Activated CD4-positive, CD25-positive, alpha-beta regulatory T cell treated with anti-CD3 and anti-CD28 coated beads, Interleukin-2, amount 50 U/mL, for 24 hours (primary cell): ENCODE data around the gene CACNA1S.

Experiments
- ATAC-seq, 2 donors: fragments of 150-1000 bp; cut with Tn5 transposase; one replicate each; pipeline ENCODE4 v1.10.0; 2021; ENCODE audit warnings: mild to moderate bottlenecking in 1 of 2, moderate library complexity in 1 of 2

The CACNA1S gene

GRCh38 chr1:201112173-201112731, at the start of gene CACNA1S:
Gene CACNA1S (minus strand): TSS chr1:201112426. CDS start chr1:201112339, 87 bp downstream.
- no peak for ATAC-seq

GRCh38 chr1:201157949-201158348, 45.7 kb upstream of the CACNA1S start:
- no peak for ATAC-seq

- ATAC-seq = no peak
Measured at GRCh38 chr1:201156819-201157218, 44.6 kb upstream of the CACNA1S start.

GRCh38 chr1:201156346-201156745, 44.1 kb upstream of the CACNA1S start:
- ATAC-seq = no peak

GRCh38 chr1:201155354-201155753, 43.1 kb upstream of the CACNA1S start:
- no peak for ATAC-seq

- ATAC-seq = peak; percentile 96 to 97
Measured at GRCh38 chr1:201154389-201155165, 42.4 kb upstream of the CACNA1S start, which contains the start of gene TMEM9. Gene TMEM9 (minus strand): TSS chr1:201154474. CDS start chr1:201153923, 551 bp downstream.

- ATAC-seq = peak; percentile 73 to 83
Measured at GRCh38 chr1:201153474-201154388, 41.5 kb upstream of the CACNA1S start.

GRCh38 chr1:201149400-201149799, 37.2 kb upstream of the CACNA1S start:
- ATAC-seq = no peak

- ATAC-seq = no peak
Measured at GRCh38 chr1:201147396-201148015, 35.3 kb upstream of the CACNA1S start.

- ATAC-seq = no peak
Measured at GRCh38 chr1:201146626-201147390, 34.6 kb upstream of the CACNA1S start.

GRCh38 chr1:201145816-201146215, 33.6 kb upstream of the CACNA1S start:
- ATAC-seq = no peak

GRCh38 chr1:201145132-201145531, 32.9 kb upstream of the CACNA1S start:
- no peak for ATAC-seq

- no peak for ATAC-seq
Measured at GRCh38 chr1:201144701-201145100, 32.5 kb upstream of the CACNA1S start.

GRCh38 chr1:201143726-201144635, 31.8 kb upstream of the CACNA1S start:
- no peak for ATAC-seq

- ATAC-seq = no peak
Measured at GRCh38 chr1:201142849-201143725, 30.9 kb upstream of the CACNA1S start.

GRCh38 chr1:201142011-201142848, 30.0 kb upstream of the CACNA1S start:
- ATAC-seq = no peak

GRCh38 chr1:201141418-201141817, 29.2 kb upstream of the CACNA1S start:
- no peak for ATAC-seq

- no peak for ATAC-seq
Measured at GRCh38 chr1:201140941-201141260, 28.7 kb upstream of the CACNA1S start.
